ENCODE measurements around the gene CELF3. TPM values are rescaled to one million over a fixed set of nuclear protein-coding genes. Genes with fewer than 3 reads are reported as not detected.

Gene CELF3
- total RNA-seq, 2 experiments from 2014 or later: not detected

DNA sequence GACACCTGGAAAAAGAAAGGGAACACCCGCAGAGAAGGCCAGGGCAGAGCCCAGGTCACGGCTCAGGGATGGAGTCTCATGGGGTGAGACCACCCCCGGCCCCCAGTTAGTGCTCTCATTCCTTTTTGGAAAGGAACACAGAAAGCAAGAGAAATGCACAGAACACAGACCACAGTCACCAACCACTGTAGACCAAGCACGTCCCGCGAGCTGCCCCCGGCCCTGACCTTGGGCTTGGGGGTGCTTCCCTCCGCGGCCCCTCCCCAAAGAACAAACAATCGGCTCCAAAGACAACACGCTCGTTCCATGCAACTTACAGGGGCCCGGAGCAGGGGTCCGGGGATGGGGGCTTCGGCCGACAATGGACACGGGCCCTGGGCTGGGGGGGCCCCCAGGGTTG, 12.8 kb downstream of the CELF3 start:
- Mint-ChIP-seq H3K9me3 (no peaks in the 10 kb centered on the region), H3K4me3 (no peak overlapping the region), H3K27ac (no peak overlapping the region), H3K27me3 (no peaks in the 10 kb centered on the region), H3K4me1 (ENCODE audit: low read depth) (peaks cover 4% of the 10 kb centered on the region), H3K36me3 (ENCODE audit: low read depth) (peaks cover 24% of the 10 kb centered on the region)
- peaks cover 14% of the 10 kb centered on the region for H3K36me3 ChIP-seq (ENCODE audit: insufficient read depth, low read length)
- ChIA-PET POLR2A (no interaction called here), CTCF (no interaction called here)
- intact Hi-C loops (cut with DNase I, micrococcal nuclease): no loop called here
- H3K27me3 ChIP-seq (ENCODE audit: control insufficient read depth in 1 of 2, insufficient read depth in 2 of 2, low read length in 2 of 2): no peaks in the 10 kb centered on the region
- H3K4me3 ChIP-seq (ENCODE audit: low read length): no peak overlapping the region
- H3K27ac ChIP-seq (ENCODE audit: low read depth in 1 of 2, low read length in 2 of 2): no peak overlapping the region
- no peak for DNase-seq
- no peak for ATAC-seq (ENCODE audit: poor library complexity)
- no peaks in the 10 kb centered on the region for H3K9me3 ChIP-seq (ENCODE audit: control insufficient read depth in 1 of 2, insufficient read depth in 1 of 2, low read length in 2 of 2)
- TF ChIP-seq, protein P1, sequence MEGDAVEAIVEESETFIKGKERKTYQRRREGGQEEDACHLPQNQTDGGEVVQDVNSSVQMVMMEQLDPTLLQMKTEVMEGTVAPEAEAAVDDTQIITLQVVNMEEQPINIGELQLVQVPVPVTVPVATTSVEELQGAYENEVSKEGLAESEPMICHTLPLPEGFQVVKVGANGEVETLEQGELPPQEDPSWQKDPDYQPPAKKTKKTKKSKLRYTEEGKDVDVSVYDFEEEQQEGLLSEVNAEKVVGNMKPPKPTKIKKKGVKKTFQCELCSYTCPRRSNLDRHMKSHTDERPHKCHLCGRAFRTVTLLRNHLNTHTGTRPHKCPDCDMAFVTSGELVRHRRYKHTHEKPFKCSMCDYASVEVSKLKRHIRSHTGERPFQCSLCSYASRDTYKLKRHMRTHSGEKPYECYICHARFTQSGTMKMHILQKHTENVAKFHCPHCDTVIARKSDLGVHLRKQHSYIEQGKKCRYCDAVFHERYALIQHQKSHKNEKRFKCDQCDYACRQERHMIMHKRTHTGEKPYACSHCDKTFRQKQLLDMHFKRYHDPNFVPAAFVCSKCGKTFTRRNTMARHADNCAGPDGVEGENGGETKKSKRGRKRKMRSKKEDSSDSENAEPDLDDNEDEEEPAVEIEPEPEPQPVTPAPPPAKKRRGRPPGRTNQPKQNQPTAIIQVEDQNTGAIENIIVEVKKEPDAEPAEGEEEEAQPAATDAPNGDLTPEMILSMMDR (IDR thresholded peaks at IDR 0.05): no peak
- H3K4me1 ChIP-seq (ENCODE audit: insufficient read depth, low read length): peaks cover 9% of the 10 kb centered on the region

DNA sequence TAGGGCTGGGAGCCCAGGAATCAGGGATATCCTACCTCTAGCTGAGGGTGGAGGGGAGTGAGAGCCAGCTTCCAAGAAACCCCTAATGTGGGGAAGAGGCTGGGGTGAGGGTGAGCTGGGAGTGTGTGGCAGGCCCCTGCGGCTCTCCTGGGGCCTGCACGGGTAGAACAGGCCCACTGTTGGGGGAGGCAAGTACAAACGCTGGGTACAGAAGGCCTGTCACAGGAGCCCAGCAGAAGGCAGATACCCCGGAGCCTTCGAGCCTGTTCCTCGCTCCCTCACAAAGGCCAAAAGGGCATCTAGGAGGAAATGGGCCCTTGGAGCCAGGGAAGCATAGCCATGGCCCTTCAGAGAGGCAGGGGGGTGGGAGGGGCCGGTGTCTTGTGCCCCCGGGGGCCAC, 13.7 kb downstream of the CELF3 start:
- Mint-ChIP-seq H3K4me1 (ENCODE audit: low read depth) (peaks cover 4% of the 10 kb centered on the region), H3K27ac (no peak overlapping the region), H3K36me3 (ENCODE audit: low read depth) (peaks cover 31% of the 10 kb centered on the region), H3K4me3 (no peak overlapping the region), H3K27me3 (no peaks in the 10 kb centered on the region), H3K9me3 (no peaks in the 10 kb centered on the region)
- Histone ChIP-seq H3K27me3 (ENCODE audit: control insufficient read depth in 1 of 2, insufficient read depth in 2 of 2, low read length in 2 of 2) (no peaks in the 10 kb centered on the region), H3K9me3 (ENCODE audit: control insufficient read depth in 1 of 2, insufficient read depth in 1 of 2, low read length in 2 of 2) (no peaks in the 10 kb centered on the region), H3K27ac (ENCODE audit: low read depth in 1 of 2, low read length in 2 of 2) (no peak overlapping the region), H3K4me1 (ENCODE audit: insufficient read depth, low read length) (peaks cover 9% of the 10 kb centered on the region), H3K4me3 (ENCODE audit: low read length) (no peak overlapping the region), H3K36me3 (ENCODE audit: insufficient read depth, low read length) (peaks cover 21% of the 10 kb centered on the region)
- TF ChIP-seq, protein P1 (IDR thresholded peaks at IDR 0.05): no peak
- ChIA-PET CTCF (no interaction called here), POLR2A (no interaction called here)
- DNase-seq: no peak
- intact Hi-C loops (cut with DNase I, micrococcal nuclease): no loop called here
- no peak for ATAC-seq (ENCODE audit: poor library complexity)

DNA sequence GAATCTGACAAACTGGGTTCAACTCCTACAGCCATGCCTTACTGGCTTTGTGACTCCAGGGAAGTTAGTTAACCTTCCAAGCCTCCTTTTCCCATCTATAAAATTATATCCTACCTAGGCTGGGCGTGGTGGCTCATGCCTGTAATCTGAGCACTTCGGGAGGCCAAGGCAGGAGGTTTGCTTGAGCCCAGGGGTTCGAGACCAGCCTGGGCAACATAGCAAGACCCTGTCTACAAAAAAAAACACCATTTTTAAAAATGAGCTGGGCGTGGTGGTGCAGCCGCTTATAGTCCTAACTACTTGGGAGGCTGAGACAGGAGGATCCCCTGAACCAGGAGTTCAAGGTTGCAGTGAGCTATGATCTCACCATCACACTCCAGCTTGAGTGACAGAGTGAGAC, 15.1 kb downstream of the CELF3 start:
- H3K4me3 Mint-ChIP-seq: no peak overlapping the region
- intact Hi-C loops (cut with DNase I, micrococcal nuclease): no loop called here
- no peak overlapping the region for H3K27ac Mint-ChIP-seq
- Histone ChIP-seq H3K27me3 (ENCODE audit: control insufficient read depth in 1 of 2, insufficient read depth in 2 of 2, low read length in 2 of 2) (no peaks in the 10 kb centered on the region), H3K27ac (ENCODE audit: low read depth in 1 of 2, low read length in 2 of 2) (no peak overlapping the region), H3K9me3 (ENCODE audit: control insufficient read depth in 1 of 2, insufficient read depth in 1 of 2, low read length in 2 of 2) (no peaks in the 10 kb centered on the region), H3K36me3 (ENCODE audit: insufficient read depth, low read length) (peaks cover 33% of the 10 kb centered on the region), H3K4me3 (ENCODE audit: low read length) (no peak overlapping the region), H3K4me1 (ENCODE audit: insufficient read depth, low read length) (peaks cover 8% of the 10 kb centered on the region)
- ChIA-PET CTCF (no interaction called here), POLR2A (no interaction called here)
- peaks cover 4% of the 10 kb centered on the region for H3K4me1 Mint-ChIP-seq (ENCODE audit: low read depth)
- H3K27me3 Mint-ChIP-seq: no peaks in the 10 kb centered on the region
- H3K36me3 Mint-ChIP-seq (ENCODE audit: low read depth): peaks cover 45% of the 10 kb centered on the region
- no peak for DNase-seq
- no peak for ATAC-seq (ENCODE audit: poor library complexity)
- H3K9me3 Mint-ChIP-seq: no peaks in the 10 kb centered on the region
- TF ChIP-seq, protein P1 (IDR thresholded peaks at IDR 0.05): no peak
